GM12874 (cell line): ENCODE data around the gene MEGF11.

Source experiments
- TF ChIP-seq, protein P1 (sequence below): IDR thresholded peaks from 2 replicates; pipeline ENCODE4 v1.5.1; 2011; ENCODE audit warnings: low read depth, mild to moderate bottlenecking, control low read depth, low read length, moderate library complexity; ENCODE audit not compliant: insufficient read depth

Gene MEGF11

DNA sequence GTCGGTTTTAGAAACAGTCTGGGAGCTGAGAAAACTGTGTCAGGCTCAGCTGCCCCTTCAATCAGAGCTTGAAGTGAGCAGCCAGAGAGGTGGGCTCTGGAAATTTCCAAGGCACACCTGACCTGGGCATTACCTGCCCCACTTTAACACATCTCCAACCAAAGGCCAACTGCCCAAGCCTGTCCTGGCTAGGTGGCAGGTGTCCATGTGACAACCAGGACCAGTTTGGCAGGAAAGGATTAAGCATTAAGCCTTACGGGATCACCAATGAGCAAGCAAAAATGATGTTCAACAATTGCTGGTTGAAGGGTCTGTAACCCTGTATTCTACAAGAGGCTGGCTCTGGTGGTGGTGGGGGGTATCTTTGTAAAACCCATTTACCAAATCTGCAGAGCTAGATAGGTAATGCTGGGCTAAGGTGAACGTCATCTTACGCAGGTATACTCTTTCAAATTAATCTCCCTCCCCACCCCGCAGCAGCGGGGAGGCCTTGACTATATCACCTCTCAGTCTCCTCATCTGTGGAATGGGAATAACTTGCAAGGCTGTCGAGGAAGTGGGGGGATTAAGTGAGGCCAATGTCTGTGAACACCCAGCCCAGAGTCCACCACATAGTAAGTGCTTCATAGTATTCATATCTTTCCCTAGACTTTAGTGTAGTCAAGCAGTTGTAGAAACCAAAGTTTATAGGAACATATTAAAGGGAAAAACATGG is 183.2 kb downstream of the MEGF11 start:
- TF ChIP-seq, protein P1, sequence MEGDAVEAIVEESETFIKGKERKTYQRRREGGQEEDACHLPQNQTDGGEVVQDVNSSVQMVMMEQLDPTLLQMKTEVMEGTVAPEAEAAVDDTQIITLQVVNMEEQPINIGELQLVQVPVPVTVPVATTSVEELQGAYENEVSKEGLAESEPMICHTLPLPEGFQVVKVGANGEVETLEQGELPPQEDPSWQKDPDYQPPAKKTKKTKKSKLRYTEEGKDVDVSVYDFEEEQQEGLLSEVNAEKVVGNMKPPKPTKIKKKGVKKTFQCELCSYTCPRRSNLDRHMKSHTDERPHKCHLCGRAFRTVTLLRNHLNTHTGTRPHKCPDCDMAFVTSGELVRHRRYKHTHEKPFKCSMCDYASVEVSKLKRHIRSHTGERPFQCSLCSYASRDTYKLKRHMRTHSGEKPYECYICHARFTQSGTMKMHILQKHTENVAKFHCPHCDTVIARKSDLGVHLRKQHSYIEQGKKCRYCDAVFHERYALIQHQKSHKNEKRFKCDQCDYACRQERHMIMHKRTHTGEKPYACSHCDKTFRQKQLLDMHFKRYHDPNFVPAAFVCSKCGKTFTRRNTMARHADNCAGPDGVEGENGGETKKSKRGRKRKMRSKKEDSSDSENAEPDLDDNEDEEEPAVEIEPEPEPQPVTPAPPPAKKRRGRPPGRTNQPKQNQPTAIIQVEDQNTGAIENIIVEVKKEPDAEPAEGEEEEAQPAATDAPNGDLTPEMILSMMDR, result no peak

DNA sequence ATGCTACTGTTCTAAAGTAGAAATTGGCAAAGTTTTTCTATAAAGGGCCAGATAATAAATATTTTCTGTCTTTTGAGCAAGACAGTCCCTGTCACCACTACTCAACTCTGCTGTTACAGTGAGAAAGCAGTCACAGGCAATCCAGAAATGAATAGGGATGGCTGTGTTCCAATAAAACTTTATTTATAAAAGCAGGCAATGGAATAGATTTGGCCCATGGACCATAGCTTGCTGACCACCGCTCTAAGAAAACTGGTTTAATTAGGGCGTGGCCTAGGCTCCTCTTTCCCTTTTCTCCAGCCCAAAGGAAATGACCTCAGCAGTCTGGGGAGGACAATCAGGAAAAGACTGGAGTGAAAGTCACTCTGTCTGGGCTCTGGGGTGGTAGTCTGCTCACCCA is 183.8 kb downstream of the MEGF11 start:
- TF ChIP-seq, protein P1, result no peak

DNA sequence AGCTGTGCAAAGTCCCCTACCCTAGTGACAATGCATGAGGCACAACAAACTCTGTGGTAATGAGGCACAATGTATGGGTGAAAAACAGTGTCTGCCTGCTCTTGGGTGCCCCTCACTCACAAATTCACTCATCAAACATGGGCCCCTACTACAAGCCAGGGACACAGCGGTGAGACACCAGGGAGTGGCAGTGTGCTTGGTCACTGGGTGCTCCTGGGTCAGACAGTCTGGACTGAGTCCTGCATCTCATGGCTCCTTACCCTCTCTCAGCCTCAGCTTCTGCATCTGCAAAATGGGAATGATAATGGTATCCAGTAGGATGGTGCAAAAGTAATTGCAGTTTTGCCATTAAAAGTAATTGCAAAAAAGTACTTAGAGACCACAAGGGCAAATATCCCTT is 184.7 kb downstream of the MEGF11 start:
- TF ChIP-seq, protein P1, result no peak

DNA sequence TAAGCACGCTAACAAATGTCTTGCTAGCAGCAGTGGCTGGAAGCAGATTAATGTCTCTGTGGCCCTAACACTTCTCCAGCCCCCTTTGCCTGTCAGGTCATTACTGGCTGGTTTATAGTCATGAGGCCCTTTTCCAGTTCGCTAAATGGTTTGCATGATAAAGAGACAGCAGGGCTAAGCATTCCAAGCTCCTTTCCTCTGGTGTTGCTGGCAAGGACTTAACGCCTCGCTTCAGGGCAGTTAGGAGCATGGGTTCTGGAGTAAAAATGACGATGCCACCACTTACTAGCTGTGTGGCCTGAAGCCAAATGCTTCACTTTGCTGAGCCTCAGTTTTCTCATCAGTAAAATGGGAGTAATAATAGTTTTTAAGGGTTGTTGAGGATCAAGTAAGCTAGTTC is 185.9 kb downstream of the MEGF11 start:
- TF ChIP-seq, protein P1, result no peak

DNA sequence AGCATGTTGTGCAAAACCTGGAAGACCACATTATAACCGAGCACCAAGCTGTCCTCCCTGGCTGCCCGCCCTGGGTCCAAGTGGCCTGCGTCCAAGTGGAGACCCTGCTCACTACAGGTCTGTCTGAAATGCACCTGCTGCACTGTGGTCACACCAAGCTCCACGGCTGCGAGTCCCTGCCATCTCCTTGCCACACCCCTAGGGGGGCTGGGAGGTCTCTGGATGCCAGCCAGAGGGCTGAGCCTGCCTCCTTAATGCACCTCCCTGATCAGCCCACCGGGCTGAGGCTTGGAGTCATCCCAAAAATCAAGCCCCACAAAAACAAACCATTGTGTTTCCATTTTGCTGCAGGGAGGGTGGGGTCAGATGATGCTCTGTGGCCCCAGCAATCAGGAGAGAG is 187.1 kb downstream of the MEGF11 start:
- TF ChIP-seq, protein P1, result no peak

DNA sequence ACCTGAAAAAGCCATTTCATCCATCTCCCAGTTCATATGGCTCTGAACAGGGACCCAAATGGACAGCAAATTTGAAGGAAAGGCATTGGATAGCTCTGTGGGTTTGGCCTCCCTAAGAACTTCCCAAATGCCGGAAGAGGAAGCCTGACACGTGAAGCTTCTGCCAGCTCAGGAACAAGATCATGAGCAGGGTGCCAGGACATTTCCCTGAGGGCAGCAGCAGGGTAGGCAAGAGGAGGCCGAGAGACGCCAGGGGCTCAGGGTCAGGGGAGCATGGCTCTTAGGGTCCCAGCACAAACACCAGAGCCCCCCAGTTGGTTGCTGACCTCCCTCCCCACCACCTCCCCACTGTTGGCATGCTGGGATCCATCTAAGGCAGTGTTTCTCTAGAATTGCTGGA is 187.5 kb downstream of the MEGF11 start:
- TF ChIP-seq, protein P1, result no peak

DNA sequence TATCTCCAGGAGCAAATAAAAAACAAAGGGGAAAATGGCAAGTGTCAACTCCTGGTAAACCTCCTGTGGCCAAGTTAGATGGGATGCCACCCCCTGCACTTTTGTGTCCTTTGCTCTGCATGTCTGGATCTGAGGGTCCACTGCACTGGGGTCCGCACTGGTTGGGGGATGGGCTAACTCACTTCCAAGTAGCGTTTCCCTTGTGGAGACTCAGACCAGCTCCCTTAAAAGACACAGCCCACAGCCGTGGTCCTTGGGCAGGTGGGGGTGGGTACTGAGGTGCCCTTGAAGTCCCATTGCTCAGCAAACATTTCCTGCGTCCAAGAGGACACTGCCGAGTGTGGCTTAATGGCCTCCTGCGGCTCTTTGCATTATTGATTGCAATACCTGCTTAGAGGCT is 188.2 kb downstream of the MEGF11 start:
- TF ChIP-seq, protein P1, result no peak
